Skeletal muscle tissue (tissue), 4 donors: ENCODE data around the gene TRHDE. TPM values are rescaled to one million over a fixed set of nuclear protein-coding genes. Genes with fewer than 3 reads are reported as not detected.

Experiments used
- H3K27ac ChIP-seq: one replicate; pipeline ENCODE4 v1.7.0; 2013; ENCODE audit warnings: mild to moderate bottlenecking, low read depth, low read length, inconsistent platforms
- H3K27me3 ChIP-seq, 3 donors: one replicate each; pipeline ENCODE4 v1.7.0; 2013; ENCODE audit warnings: low read length in 3 of 3; ENCODE audit not compliant: control insufficient read depth in 3 of 3, insufficient read depth in 3 of 3
- H3K36me3 ChIP-seq, 3 donors: one replicate each; pipeline ENCODE4 v1.7.0; 2013; ENCODE audit warnings: low read length in 3 of 3; ENCODE audit not compliant: control insufficient read depth in 3 of 3, insufficient read depth in 3 of 3
- H3K4me1 ChIP-seq, 3 donors: one replicate each; pipeline ENCODE4 v1.7.0; 2013; ENCODE audit warnings: low read length in 3 of 3, mild to moderate bottlenecking in 3 of 3; ENCODE audit not compliant: control insufficient read depth in 3 of 3, insufficient read depth in 3 of 3
- H3K4me3 ChIP-seq, 3 donors: one replicate each; pipeline ENCODE4 v1.7.0; 2013; ENCODE audit warnings: low read length in 3 of 3
- H3K9ac ChIP-seq, 3 donors: one replicate each; pipeline ENCODE4 v1.7.0; 2013; ENCODE audit warnings: low read length in 3 of 3, mild to moderate bottlenecking in 3 of 3, moderate library complexity in 2 of 3, low read depth in 1 of 3
- H3K9me3 ChIP-seq, 3 donors: one replicate each; pipeline ENCODE4 v1.7.0; 2013; ENCODE audit warnings: low read length in 3 of 3; ENCODE audit not compliant: control insufficient read depth in 3 of 3
- total RNA-seq: library from RNA; depleted of rRNA; stranded (reverse); fragments of >200 nt; gene quantifications from one replicate; pipeline ENCODE4 v1.2.3, GENCODE V29; 2014
- donor health status: Osteomylitis.

Gene TRHDE
- total RNA-seq, 1 donor from 2014 or later, result 6.8 TPM

DNA sequence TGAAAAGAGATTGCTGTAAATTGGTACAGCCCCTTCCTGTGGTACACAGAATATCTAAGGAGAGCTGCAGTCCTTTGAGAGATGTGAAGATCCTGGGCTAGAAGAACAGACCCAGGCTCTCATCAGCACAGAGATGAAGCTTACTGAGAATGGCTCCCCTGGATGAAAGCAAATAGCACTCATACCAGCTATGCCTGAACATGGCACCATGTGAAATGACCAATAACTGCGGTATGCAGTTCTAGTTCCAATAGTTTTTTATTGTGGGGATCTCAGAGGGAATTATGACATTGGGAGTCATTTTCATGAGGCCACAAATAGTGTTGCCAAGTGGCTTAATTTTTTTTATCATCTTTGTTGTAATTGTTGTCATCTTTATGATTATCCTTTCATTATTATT lies 15.4 kb upstream of the TRHDE start:
- H3K9me3 ChIP-seq, result no peaks in the 10 kb centered on the region

DNA sequence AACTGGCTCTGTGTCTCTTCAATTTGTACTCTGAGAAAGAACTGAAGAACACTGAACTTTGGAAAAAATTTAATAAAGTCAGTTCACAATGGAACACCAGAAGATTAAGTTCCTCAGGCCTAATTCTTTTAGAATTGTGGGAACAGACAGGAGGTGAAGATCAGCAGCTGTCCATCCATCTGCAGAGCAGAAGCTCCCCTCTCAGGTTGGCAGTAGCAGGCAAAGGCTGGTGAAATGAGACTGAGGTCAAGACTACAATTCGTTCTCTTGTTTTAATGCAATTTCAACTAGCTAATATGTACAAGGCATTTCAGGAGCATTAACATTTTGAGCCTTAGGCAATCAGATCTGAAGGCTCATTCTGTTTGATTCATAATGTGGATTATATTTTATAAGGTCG lies 10.3 kb upstream of the TRHDE start:
- no peaks in the 10 kb centered on the region for H3K36me3 ChIP-seq
- no peak overlapping the region for H3K27ac ChIP-seq
- H3K4me1 ChIP-seq, result no peaks in the 10 kb centered on the region
- H3K9ac ChIP-seq, result no peak overlapping the region
- no peak overlapping the region for H3K4me3 ChIP-seq
- H3K27me3 ChIP-seq, result no peaks in the 10 kb centered on the region
- H3K9me3 ChIP-seq, result no peaks in the 10 kb centered on the region

More for the DNA sequence above, 15.4 kb upstream of the TRHDE start:
- no peak overlapping the region for H3K27ac ChIP-seq
- no peaks in the 10 kb centered on the region for H3K36me3 ChIP-seq
- H3K4me3 ChIP-seq, result no peak overlapping the region
- H3K4me1 ChIP-seq, result no peaks in the 10 kb centered on the region
- no peak overlapping the region for H3K9ac ChIP-seq
- H3K27me3 ChIP-seq, result no peaks in the 10 kb centered on the region

DNA sequence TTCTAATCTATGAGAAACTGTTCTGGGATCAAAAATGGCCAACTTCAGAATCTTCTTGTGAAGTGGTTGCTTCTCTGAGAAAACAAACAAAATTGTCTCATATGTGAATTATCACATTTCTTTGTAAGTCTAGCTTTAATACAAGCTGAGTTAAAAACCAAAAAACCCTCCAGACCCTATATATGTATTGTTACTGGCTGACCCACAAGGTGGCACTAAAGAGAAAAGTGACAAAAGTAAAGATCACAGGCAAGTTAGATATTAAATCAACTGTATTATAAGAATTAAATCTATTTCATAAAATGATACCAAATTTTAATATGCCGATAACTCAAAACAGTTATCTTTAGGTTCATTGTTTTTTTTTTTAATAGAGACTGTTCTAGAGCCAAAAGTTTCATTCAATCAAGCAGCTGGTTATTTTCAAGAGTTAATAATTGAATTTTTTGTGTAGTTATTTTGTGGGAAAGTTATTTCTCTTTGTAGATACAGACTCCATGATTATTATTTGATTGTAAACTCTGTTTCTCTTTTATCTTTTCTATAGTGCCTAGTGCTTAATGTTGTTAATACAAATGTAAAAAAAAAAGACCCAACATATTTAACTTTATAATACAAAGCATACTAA lies 7.5 kb upstream of the TRHDE start:
- Histone ChIP-seq H3K36me3 (no peaks in the 10 kb centered on the region), H3K4me1 (no peaks in the 10 kb centered on the region), H3K9ac (no peak overlapping the region), H3K9me3 (no peaks in the 10 kb centered on the region), H3K27me3 (no peaks in the 10 kb centered on the region), H3K27ac (no peak overlapping the region), H3K4me3 (no peak overlapping the region)

DNA sequence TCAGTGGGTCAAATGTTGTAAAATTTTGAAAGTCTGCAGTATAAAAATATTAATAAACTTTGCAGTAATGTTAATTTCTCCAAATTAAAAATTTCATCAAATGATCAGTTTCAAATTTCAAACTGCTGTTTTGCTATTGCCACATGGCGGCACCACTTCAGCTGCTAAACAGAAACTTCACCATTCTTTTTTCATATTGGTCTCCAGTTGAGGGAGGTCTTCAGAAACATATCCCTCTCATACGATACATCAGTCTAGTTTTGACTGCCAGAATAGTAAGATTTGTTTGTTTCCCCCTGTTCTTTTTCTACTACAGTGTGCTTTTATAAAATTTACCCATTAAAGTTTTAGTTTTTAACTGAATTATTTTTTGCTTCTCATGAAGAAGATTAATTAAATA lies 4.2 kb upstream of the TRHDE start:
- Histone ChIP-seq H3K27ac (no peak overlapping the region), H3K4me3 (no peak overlapping the region), H3K27me3 (peaks cover 16 to 27% (median 22%) of the 10 kb centered on the region in 3 donors), H3K9ac (no peak overlapping the region), H3K4me1 (peaks cover 6 to 14% (median 10%) of the 10 kb centered on the region in 3 donors), H3K36me3 (no peaks in the 10 kb centered on the region), H3K9me3 (no peaks in the 10 kb centered on the region)

DNA sequence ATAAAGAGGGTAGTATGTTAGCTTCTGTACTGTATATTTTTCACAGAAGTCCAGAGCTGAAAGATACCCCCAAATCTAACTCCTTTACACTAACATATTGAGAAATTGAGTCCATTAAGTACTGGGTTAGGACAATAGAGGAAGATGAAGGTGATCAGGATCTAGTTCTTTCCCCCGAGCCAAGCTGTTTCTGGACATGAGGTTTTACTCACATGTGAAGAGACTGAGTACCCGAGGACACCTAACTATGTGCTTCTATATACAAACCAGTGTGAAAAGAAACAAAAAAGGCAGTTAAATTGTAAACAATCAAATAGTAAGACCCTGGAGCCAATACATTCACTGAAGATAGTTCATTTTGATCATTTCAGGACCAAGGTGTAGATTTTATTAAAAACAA lies 3.8 kb upstream of the TRHDE start:
- Histone ChIP-seq H3K4me1 (peaks cover 6 to 18% (median 10%) of the 10 kb centered on the region in 3 donors), H3K9me3 (no peaks in the 10 kb centered on the region), H3K36me3 (no peaks in the 10 kb centered on the region), H3K27ac (no peak overlapping the region), H3K4me3 (no peak overlapping the region), H3K27me3 (peaks cover 20 to 31% (median 25%) of the 10 kb centered on the region in 3 donors), H3K9ac (no peak overlapping the region)

DNA sequence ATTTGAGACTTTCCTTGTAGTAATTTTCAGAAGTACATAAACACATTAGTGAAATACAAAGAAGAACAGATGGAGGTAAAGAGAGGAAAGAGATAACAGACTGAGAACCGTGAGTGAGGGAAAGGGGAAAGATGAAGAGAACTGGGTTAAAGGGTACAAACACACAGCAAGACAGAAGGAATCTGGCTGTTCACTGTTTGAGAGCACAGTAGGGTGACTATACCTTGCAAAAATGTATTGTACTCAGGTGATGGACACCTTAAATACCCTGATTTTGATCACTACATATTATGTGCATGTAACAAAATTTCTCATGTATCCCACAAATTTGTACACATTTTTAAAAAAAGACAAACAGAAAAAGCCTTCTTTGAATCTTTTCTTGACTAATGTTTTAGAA lies 2.7 kb upstream of the TRHDE start:
- no peak overlapping the region for H3K9ac ChIP-seq
- H3K36me3 ChIP-seq, result no peaks in the 10 kb centered on the region
- H3K27me3 ChIP-seq, result peaks cover 31 to 41% (median 36%) of the 10 kb centered on the region in 3 donors

DNA sequence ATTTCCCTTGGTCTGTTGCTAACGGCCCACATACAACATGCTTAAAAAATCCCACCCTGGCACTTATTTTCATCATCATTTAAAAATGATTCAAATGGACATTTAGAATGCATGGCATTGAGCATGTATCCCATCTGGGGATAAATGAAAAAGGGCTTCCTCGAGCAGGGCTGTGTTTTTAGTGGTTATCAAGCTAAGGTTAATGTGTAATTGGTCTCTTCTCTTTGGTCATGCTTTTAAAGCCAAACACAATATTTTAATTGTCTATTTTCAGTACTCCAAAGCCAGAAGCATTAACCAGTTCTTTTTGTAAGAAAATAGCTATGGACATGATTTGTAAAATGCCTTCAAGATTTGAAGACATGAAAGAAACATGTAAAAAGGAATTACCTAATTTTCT lies 1.9 kb upstream of the TRHDE start:
- H3K9ac ChIP-seq, result no peak overlapping the region
- H3K36me3 ChIP-seq, result no peaks in the 10 kb centered on the region
- peaks cover 6 to 30% (median 15%) of the 10 kb centered on the region in 3 donors for H3K4me1 ChIP-seq
- no peak overlapping the region for H3K27ac ChIP-seq
- H3K4me3 ChIP-seq, result no peak overlapping the region
- peaks cover 35 to 47% (median 42%) of the 10 kb centered on the region in 3 donors for H3K27me3 ChIP-seq
- no peaks in the 10 kb centered on the region for H3K9me3 ChIP-seq

More for the DNA sequence above, 2.7 kb upstream of the TRHDE start:
- H3K4me3 ChIP-seq, result no peak overlapping the region
- no peaks in the 10 kb centered on the region for H3K9me3 ChIP-seq
- H3K27ac ChIP-seq, result no peak overlapping the region
- peaks cover 6 to 29% (median 15%) of the 10 kb centered on the region in 3 donors for H3K4me1 ChIP-seq

DNA sequence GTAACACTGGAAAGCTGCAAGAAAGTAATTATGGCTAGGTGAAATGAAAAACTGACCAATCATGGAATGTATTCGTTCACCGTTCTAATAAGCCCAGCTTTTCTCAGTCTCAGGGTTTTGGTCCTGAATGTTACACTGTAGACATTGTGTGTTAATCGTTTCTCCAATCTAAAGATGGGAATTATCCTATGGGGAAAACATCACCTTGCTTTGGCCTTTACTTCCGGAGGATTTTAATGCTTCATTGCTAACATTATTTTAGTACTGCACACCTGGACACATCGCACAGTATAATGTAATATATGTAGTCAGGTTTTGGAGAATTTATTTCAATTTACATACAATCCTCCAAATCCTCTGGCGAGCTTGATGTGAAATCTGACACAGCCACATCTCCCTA lies 1.2 kb upstream of the TRHDE start:
- peak overlapping the region in 1 of 3 donors; percentile 43 for H3K9ac ChIP-seq
- H3K4me1 ChIP-seq, result peaks cover 6 to 30% (median 15%) of the 10 kb centered on the region in 3 donors
- no peaks in the 10 kb centered on the region for H3K36me3 ChIP-seq
- H3K4me3 ChIP-seq, result peak overlapping the region in 1 of 3 donors; percentile 72
- H3K9me3 ChIP-seq, result no peaks in the 10 kb centered on the region
- H3K27ac ChIP-seq, result no peak overlapping the region
- peaks cover 35 to 47% (median 42%) of the 10 kb centered on the region in 3 donors for H3K27me3 ChIP-seq

DNA sequence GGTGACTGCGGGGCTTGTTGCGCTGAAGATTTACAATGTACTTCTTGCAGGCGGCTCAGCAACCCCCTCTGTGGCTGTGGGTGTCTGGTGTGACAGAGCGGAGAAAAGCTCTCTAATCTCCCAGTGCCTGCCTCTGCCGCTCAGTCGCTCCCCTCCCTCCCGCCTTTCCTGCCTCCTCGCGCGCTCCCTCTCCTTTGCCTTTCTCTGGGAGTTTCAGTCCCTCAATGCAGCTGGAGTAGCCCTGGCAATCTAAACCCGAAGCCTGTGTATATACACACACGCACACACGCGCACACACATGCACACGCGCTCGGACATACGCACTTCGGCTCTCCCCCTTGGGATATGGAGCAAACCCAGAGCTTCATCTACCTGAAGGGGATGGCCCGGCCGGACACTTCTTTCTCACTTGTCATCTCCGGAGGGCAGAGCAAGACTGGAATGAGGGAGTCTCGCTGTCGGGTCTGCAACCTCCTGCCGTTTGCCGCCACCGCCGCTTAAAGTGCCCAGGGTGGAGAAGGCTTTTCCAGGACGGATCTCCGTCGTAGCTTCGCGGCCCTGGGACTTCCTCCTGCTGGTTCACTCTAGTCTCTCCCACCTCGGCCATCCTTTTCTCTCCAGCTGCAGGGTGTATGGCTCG lies 599 bp upstream of the TRHDE start:
- Histone ChIP-seq H3K27me3 (peaks cover 35 to 52% (median 42%) of the 10 kb centered on the region in 3 donors), H3K36me3 (no peaks in the 10 kb centered on the region), H3K27ac (no peak overlapping the region), H3K9ac (peak overlapping the region in 2 of 3 donors; percentile 46 to 66), H3K4me3 (peak overlapping the region; percentile 67 to 73 (median 72)), H3K4me1 (peaks cover 6 to 30% (median 15%) of the 10 kb centered on the region in 3 donors), H3K9me3 (no peaks in the 10 kb centered on the region)
